Measurements from ENCODE around the gene KRT13.

DNA sequence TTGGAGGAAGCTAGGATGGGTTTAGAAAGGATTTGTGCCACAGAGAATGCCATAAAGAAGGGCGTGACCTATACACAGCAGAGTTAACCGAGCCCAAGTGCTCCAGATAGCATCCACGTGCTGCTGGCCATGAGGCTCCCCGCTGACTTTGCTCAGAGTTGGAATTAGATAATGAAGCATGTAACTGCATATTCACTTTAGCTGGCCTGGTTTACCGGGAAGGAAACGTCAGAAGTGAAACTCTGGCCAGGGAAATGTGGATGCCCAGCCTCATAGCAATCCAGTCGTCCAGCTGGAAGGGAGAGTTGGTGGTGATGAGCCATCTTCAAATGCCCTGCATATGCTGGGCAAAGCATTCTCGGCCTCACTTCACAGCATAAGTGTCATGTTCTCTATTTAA, 30.5 kb downstream of the KRT13 start:
- TF ChIP-seq, protein P1, sequence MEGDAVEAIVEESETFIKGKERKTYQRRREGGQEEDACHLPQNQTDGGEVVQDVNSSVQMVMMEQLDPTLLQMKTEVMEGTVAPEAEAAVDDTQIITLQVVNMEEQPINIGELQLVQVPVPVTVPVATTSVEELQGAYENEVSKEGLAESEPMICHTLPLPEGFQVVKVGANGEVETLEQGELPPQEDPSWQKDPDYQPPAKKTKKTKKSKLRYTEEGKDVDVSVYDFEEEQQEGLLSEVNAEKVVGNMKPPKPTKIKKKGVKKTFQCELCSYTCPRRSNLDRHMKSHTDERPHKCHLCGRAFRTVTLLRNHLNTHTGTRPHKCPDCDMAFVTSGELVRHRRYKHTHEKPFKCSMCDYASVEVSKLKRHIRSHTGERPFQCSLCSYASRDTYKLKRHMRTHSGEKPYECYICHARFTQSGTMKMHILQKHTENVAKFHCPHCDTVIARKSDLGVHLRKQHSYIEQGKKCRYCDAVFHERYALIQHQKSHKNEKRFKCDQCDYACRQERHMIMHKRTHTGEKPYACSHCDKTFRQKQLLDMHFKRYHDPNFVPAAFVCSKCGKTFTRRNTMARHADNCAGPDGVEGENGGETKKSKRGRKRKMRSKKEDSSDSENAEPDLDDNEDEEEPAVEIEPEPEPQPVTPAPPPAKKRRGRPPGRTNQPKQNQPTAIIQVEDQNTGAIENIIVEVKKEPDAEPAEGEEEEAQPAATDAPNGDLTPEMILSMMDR (IDR thresholded peaks at IDR 0.05): no peak
- TF ChIP-seq POLR2AphosphoS5 (IDR thresholded peaks at IDR 0.05) (no peak), POLR2A (IDR thresholded peaks at IDR 0.05) (no peak)

Data from gastroesophageal sphincter (tissue), 3 donors.